22Rv1 (cell line): ENCODE results near the gene AIFM2.
"Not testable (repeated sequence)": the region's sequence is repeated elsewhere in the genome, so short reads cannot be mapped to it uniquely, and the experiment has no call there.

Experiments used
- H3K27ac ChIP-seq: fragments of 450-650 bp; 2 replicates; pipeline ENCODE4 v1.5.1; 2017
- CTCF ChIP-seq: fragments of 450-650 bp; IDR thresholded peaks from 2 replicates; pipeline ENCODE4 v1.5.1; 2017; ENCODE audit warnings: mild to moderate bottlenecking
- ZFX ChIP-seq: fragments of 450-650 bp; IDR thresholded peaks from 2 replicates; pipeline ENCODE4 v1.6.1; 2017; ENCODE audit warnings: antibody characterized with exemption, borderline replicate concordance

The AIFM2 gene

GRCh38 chr10:70160798-70161197, 28.2 kb upstream of the AIFM2 start:
- TF ChIP-seq CTCF (no peak), ZFX (no peak)
- H3K27ac ChIP-seq = no peak overlapping the region

GRCh38 chr10:70159366-70159765, 26.7 kb upstream of the AIFM2 start:
- not testable (repeated sequence) for H3K27ac ChIP-seq

GRCh38 chr10:70158113-70158512, 25.5 kb upstream of the AIFM2 start:
- TF ChIP-seq ZFX (no peak), CTCF (no peak)
- no peak overlapping the region for H3K27ac ChIP-seq

GRCh38 chr10:70155255-70155838, 22.7 kb upstream of the AIFM2 start:
- TF ChIP-seq ZFX = no peak
- no peak for TF ChIP-seq CTCF
- H3K27ac ChIP-seq = no peak overlapping the region

- TF ChIP-seq ZFX (no peak), CTCF (no peak)
- 0 out of 2 replicates have a peak overlapping the region, but pooled peaks have one; percentile 94 for H3K27ac ChIP-seq
Measured at GRCh38 chr10:70148516-70148915, 15.9 kb upstream of the AIFM2 start.

- peak overlapping the region; percentile 94 for H3K27ac ChIP-seq
- TF ChIP-seq CTCF (no peak), ZFX (no peak)
Measured at GRCh38 chr10:70147259-70147625, 14.6 kb upstream of the AIFM2 start.

- peak within 1 kb of the TSS; percentile 94 for H3K27ac ChIP-seq
- TF ChIP-seq CTCF (peak; percentile 83), ZFX (no peak)
Measured at GRCh38 chr10:70146489-70147258, 14.0 kb upstream of the AIFM2 start, which contains the start of gene TYSND1. Gene TYSND1 (minus strand): TSS chr10:70146700. CDS start chr10:70146586, 114 bp downstream.
